GM18867 (cell line): ENCODE results near the gene TSPAN9.

ENCODE experiments used
- ATAC-seq: cut with Tn5 transposase; IDR thresholded peaks from one replicate; pipeline ENCODE4 v1.9.1; 2021; ENCODE audit warnings: mild to moderate bottlenecking, moderate library complexity; ENCODE audit not compliant: unreplicated experiment

Gene TSPAN9

GRCh38 chr12:3120701-3121100, 43.5 kb downstream of the TSPAN9 start:
- ATAC-seq: no peak

GRCh38 chr12:3122841-3123678, 45.9 kb downstream of the TSPAN9 start:
- ATAC-seq: no peak

- no peak for ATAC-seq
Observed at GRCh38 chr12:3123729-3124128, 46.5 kb downstream of the TSPAN9 start.

- no peak for ATAC-seq
Observed at GRCh38 chr12:3124917-3125316, 47.7 kb downstream of the TSPAN9 start.

- no peak for ATAC-seq
Observed at GRCh38 chr12:3125674-3126073, 48.5 kb downstream of the TSPAN9 start.

GRCh38 chr12:3127832-3128231, 50.7 kb downstream of the TSPAN9 start:
- no peak for ATAC-seq

GRCh38 chr12:3128498-3129293, 51.5 kb downstream of the TSPAN9 start:
- no peak for ATAC-seq

GRCh38 chr12:3129301-3130056, 52.3 kb downstream of the TSPAN9 start:
- ATAC-seq: no peak

- no peak for ATAC-seq
Observed at GRCh38 chr12:3130057-3130830, 53.1 kb downstream of the TSPAN9 start.

- ATAC-seq: no peak
Observed at GRCh38 chr12:3131129-3131528, 54.0 kb downstream of the TSPAN9 start.

- no peak for ATAC-seq
Observed at GRCh38 chr12:3132636-3133404, 55.6 kb downstream of the TSPAN9 start.

GRCh38 chr12:3133405-3133783, 56.2 kb downstream of the TSPAN9 start:
- ATAC-seq: no peak

- ATAC-seq: no peak
Observed at GRCh38 chr12:3134126-3134525, 56.9 kb downstream of the TSPAN9 start.

- no peak for ATAC-seq
Observed at GRCh38 chr12:3134526-3135135, 57.5 kb downstream of the TSPAN9 start.

- ATAC-seq: no peak
Observed at GRCh38 chr12:3135522-3136461, 58.6 kb downstream of the TSPAN9 start.

GRCh38 chr12:3136641-3137267, 59.6 kb downstream of the TSPAN9 start:
- no peak for ATAC-seq

- no peak for ATAC-seq
Observed at GRCh38 chr12:3137268-3137781, 60.1 kb downstream of the TSPAN9 start.
